Measurements from ENCODE around the gene UBE3D.
A peak's percentile ranks its signal among the peaks of the same experiment; 100 is the strongest.

The UBE3D gene

GRCh38 chr6:83051377-83052172 lies 14.1 kb downstream of the UBE3D start (continued):
- no peak for TF ChIP-seq ZNF449 (tag by site-specific recombination; IDR thresholded peaks at IDR 0.05)

- Histone ChIP-seq H3K36me3 (ENCODE audit: control insufficient read depth in 2 of 2, insufficient read depth in 1 of 2, low read length in 2 of 2) (peaks cover 0 to 32% of the 10 kb centered on the region in 2 experiments; a peak in 1 of 3 replicates), H3K4me3 (ENCODE audit: low read depth, low read length) (no peak overlapping the region), H3K9me3 (ENCODE audit: control insufficient read depth, insufficient read depth, low read depth, low read length) (no peaks in the 10 kb centered on the region), H3K4me1 (ENCODE audit: control insufficient read depth, insufficient read depth, low read length) (peaks cover 16% of the 10 kb centered on the region; the same call in 1 of the 2 replicates), H3K27ac (ENCODE audit: extremely low read depth, low read depth, low read length) (no peak overlapping the region)
- no peak for TF ChIP-seq ZNF510 (tag by site-specific recombination; IDR thresholded peaks at IDR 0.05; ENCODE audit: insufficient replicate concordance)
- POLR2A ChIA-PET: no interaction called here
- CTCF ChIA-PET: interaction anchor here (0.7 to 1.9 kb wide), 4 partner anchors 8 to 776 kb away, joined by 3 to 14 read pairs (median 4); partner anchors contain the start of gene UBE3D
Measured at GRCh38 chr6:83047065-83047754, 18.4 kb downstream of the UBE3D start.

- POLR2A ChIA-PET: no interaction called here
- TF ChIP-seq BCL11A (tag by site-specific recombination; IDR thresholded peaks at IDR 0.05; ENCODE audit: low read depth) (no peak), ZNF18 (tag by site-specific recombination; IDR thresholded peaks at IDR 0.05) (peak; percentile 97), TRIM28 (IDR thresholded peaks at IDR 0.05; ENCODE audit: borderline replicate concordance, low read length) (0 out of 2 replicates have a peak, but pooled peaks have one; percentile 12), ZNF174 (tag by site-specific recombination; IDR thresholded peaks at IDR 0.05) (no peak)
- CTCF ChIA-PET: interaction anchor here (0.6 kb wide), 1 partner anchor 595 kb away, joined by 3 read pairs; no protein-coding TSS in a partner anchor
- H3K27ac ChIP-seq (ENCODE audit: extremely low read depth, low read depth, low read length): no peak overlapping the region
- H3K9me3 ChIP-seq (ENCODE audit: control insufficient read depth, insufficient read depth, low read depth, low read length): no peaks in the 10 kb centered on the region
- peaks cover 0 to 8% of the 10 kb centered on the region in 2 experiments; a peak in 1 of 3 replicates for H3K36me3 ChIP-seq (ENCODE audit: control insufficient read depth in 2 of 2, insufficient read depth in 1 of 2, low read length in 2 of 2)
- no peak overlapping the region for H3K4me3 ChIP-seq (ENCODE audit: low read depth, low read length)
- H3K4me1 ChIP-seq (ENCODE audit: control insufficient read depth, insufficient read depth, low read length): peaks cover 16% of the 10 kb centered on the region; the same call in 1 of the 2 replicates
Measured at GRCh38 chr6:83044091-83044768, 21.4 kb downstream of the UBE3D start.

- H3K9me3 ChIP-seq (ENCODE audit: control insufficient read depth, insufficient read depth, low read depth, low read length): no peaks in the 10 kb centered on the region
- H3K36me3 ChIP-seq (ENCODE audit: control insufficient read depth in 2 of 2, insufficient read depth in 1 of 2, low read length in 2 of 2): peaks cover 0 to 7% of the 10 kb centered on the region in 2 experiments; a peak in 1 of 3 replicates
- H3K4me1 ChIP-seq (ENCODE audit: control insufficient read depth, insufficient read depth, low read length): peaks cover 16% of the 10 kb centered on the region; the same call in 1 of the 2 replicates
- H3K27ac ChIP-seq (ENCODE audit: extremely low read depth, low read depth, low read length): no peak overlapping the region
- POLR2A ChIA-PET: no interaction called here
- H3K4me3 ChIP-seq (ENCODE audit: low read depth, low read length): no peak overlapping the region
- CTCF ChIA-PET: interaction anchor here (0.8 kb wide), 1 partner anchor 24 kb away, joined by 5 read pairs; the partner anchor contains the start of gene UBE3D
- TF ChIP-seq ZNF280D (tag by site-specific recombination; IDR thresholded peaks at IDR 0.05) (no peak), ZNF785 (tag by site-specific recombination; IDR thresholded peaks at IDR 0.05) (no peak), ZNF341 (tag by site-specific recombination; IDR thresholded peaks at IDR 0.05; ENCODE audit: low read depth) (no peak), ZNF626 (tag by site-specific recombination; IDR thresholded peaks at IDR 0.05) (no peak), GLIS1 (tag by site-specific recombination; IDR thresholded peaks at IDR 0.05) (no peak), ZNF148 (tag by site-specific recombination; IDR thresholded peaks at IDR 0.05; ENCODE audit: borderline replicate concordance) (no peak), ZNF624 (tag by site-specific recombination; IDR thresholded peaks at IDR 0.05) (no peak), KLF1 (tag by site-specific recombination; IDR thresholded peaks at IDR 0.05) (no peak), ZBTB7A (tag by site-specific recombination; IDR thresholded peaks at IDR 0.05; ENCODE audit: low read depth) (no peak), ZNF426 (tag by site-specific recombination; IDR thresholded peaks at IDR 0.05) (no peak)
Measured at GRCh38 chr6:83042467-83043053, 23.1 kb downstream of the UBE3D start.

All from HEK293 (cell line).